AG04450 (cell line): ENCODE results near the gene CORO6. TPM values are rescaled to one million over a fixed set of nuclear protein-coding genes. Genes with fewer than 3 reads are reported as not detected.

Source experiments
- CTCF ChIA-PET: fragments of 300-600, 350-600 bp; formaldehyde crosslinking; extraction: SDS; loops from one replicate; lab custom pipeline; 2022; ENCODE audit warnings: antibody characterized with exemption, inconsistent platforms; lab: Charles Lee
- POLR2A ChIA-PET: fragments of 350-600 bp; formaldehyde crosslinking; extraction: SDS; loops from one replicate; lab custom pipeline; 2021; ENCODE audit warnings: antibody characterized with exemption, inconsistent platforms; lab: Yijun Ruan, JAX
- DNase-seq: peaks from one replicate; pipeline ENCODE4 v3.0.0-alpha.2; 2011; ENCODE audit warnings: low read depth, low spot score
- H3K27ac ChIP-seq: one replicate; pipeline ENCODE4 v1.5.1; 2012; ENCODE audit warnings: low read depth, low read length, control low read depth
- H3K27me3 ChIP-seq: one replicate; pipeline ENCODE4 v1.6.0; 2012; ENCODE audit warnings: low read length; ENCODE audit not compliant: control insufficient read depth, insufficient read depth
- H3K4me3 ChIP-seq: 2 replicates; pipeline ENCODE4 v1.5.1; 2011; ENCODE audit warnings: mild to moderate bottlenecking, low read depth, low read length, control low read depth
- H3K9me3 ChIP-seq: 2 replicates; pipeline ENCODE4 v1.5.1; 2012; ENCODE audit warnings: low read length; ENCODE audit not compliant: control insufficient read depth, insufficient read depth
- polyA plus RNA-seq: library from polyadenylated mRNA; depleted of rRNA; stranded (reverse); fragments of >200 nt; gene quantifications from 2 replicates; pipeline ENCODE4 v1.2.3, GENCODE V29; 2011
- TF ChIP-seq, protein P1 (sequence below): IDR thresholded peaks from 2 replicates; pipeline ENCODE4 v1.5.1; 2011; ENCODE audit warnings: low read depth, low read length, control low read depth, inconsistent platforms

The CORO6 gene
- polyA plus RNA-seq, 1 experiment: 9.3 TPM

DNA sequence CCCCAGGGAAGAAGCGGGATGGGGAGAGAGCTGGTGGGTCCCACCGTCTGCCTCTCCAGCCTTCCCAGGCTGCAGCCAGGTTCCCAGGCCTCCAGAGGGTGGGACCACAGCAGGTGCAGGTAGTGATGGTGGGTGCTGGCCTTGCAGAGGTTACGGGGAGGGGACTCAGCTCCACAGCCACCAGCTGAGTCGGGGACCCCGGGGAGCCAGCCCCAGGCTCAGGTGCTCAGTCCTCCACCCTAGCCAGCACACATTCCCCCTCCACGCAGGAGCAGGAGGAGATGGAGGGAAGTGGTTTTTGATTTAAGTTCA lies 49.2 kb downstream of the CORO6 start:
- TF ChIP-seq, protein P1, sequence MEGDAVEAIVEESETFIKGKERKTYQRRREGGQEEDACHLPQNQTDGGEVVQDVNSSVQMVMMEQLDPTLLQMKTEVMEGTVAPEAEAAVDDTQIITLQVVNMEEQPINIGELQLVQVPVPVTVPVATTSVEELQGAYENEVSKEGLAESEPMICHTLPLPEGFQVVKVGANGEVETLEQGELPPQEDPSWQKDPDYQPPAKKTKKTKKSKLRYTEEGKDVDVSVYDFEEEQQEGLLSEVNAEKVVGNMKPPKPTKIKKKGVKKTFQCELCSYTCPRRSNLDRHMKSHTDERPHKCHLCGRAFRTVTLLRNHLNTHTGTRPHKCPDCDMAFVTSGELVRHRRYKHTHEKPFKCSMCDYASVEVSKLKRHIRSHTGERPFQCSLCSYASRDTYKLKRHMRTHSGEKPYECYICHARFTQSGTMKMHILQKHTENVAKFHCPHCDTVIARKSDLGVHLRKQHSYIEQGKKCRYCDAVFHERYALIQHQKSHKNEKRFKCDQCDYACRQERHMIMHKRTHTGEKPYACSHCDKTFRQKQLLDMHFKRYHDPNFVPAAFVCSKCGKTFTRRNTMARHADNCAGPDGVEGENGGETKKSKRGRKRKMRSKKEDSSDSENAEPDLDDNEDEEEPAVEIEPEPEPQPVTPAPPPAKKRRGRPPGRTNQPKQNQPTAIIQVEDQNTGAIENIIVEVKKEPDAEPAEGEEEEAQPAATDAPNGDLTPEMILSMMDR: no peak
- CTCF ChIA-PET: interaction anchor here (0.5 to 9.4 kb wide), 12 partner anchors 8 to 209 kb away, joined by 3 to 77 read pairs (median 6); no protein-coding TSS in a partner anchor
- POLR2A ChIA-PET: no interaction called here
- no peaks in the 10 kb centered on the region; the same call in 1 of the 2 replicates for H3K9me3 ChIP-seq
- no peak overlapping the region for H3K27ac ChIP-seq
- DNase-seq: no peak
- H3K4me3 ChIP-seq: no peak overlapping the region
- no peaks in the 10 kb centered on the region for H3K27me3 ChIP-seq

DNA sequence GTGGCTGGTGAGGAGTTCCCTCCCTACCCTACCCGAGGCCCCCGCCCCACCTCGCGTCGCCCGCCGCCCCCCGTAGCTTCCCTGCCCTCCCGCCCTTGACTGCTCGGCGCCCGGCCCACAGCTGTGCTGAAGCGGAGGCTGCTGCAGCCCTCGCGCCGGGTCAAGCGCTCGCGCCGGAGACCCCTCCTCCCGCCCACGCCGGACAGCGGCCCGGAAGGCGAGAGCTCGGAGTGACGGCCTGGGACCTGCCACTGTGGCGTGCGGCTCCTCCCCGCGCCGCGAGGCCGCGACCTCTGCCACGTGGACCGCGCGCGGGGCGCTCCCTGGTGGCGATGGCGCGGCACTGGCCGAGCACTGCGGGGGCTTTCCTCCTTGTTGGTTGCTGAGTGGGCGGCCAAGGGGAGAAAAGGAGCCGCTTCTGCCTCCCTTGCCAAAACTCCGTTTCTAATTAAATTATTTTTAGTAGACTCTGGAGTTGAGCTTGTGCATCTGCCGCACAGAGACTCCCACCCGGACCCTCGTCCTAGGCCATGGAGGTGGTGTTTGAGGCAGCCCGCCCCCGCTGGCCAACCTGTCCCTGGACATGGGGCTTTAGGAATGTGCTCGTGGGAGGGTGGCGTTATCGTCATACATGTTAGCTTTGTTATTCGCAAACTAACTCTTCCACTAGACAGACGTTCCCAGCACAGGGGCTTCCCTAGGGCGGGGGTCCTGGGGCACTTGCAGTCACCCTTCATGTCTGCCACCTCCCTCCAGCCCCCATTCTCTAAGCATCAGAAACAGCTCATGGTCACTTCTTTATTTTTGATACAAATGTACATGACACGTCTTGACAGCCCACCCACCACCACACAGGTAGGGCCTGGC lies 49.8 kb downstream of the CORO6 start:
- H3K27me3 ChIP-seq: no peaks in the 10 kb centered on the region
- POLR2A ChIA-PET: interaction anchor here (1.0 kb wide), 1 partner anchor 43 kb away, joined by 3 read pairs; no protein-coding TSS in a partner anchor
- TF ChIP-seq, protein P1: peak; percentile 61
- H3K9me3 ChIP-seq: no peaks in the 10 kb centered on the region; the same call in 1 of the 2 replicates
- CTCF ChIA-PET: interaction anchor here (0.5 to 9.4 kb wide), 15 partner anchors 8 to 358 kb away, joined by 3 to 77 read pairs (median 5); no protein-coding TSS in a partner anchor
- peak overlapping the region; percentile 7; the same call in 1 of the 2 replicates for H3K4me3 ChIP-seq
- no peak for DNase-seq
- H3K27ac ChIP-seq: peak overlapping the region; percentile 57

DNA sequence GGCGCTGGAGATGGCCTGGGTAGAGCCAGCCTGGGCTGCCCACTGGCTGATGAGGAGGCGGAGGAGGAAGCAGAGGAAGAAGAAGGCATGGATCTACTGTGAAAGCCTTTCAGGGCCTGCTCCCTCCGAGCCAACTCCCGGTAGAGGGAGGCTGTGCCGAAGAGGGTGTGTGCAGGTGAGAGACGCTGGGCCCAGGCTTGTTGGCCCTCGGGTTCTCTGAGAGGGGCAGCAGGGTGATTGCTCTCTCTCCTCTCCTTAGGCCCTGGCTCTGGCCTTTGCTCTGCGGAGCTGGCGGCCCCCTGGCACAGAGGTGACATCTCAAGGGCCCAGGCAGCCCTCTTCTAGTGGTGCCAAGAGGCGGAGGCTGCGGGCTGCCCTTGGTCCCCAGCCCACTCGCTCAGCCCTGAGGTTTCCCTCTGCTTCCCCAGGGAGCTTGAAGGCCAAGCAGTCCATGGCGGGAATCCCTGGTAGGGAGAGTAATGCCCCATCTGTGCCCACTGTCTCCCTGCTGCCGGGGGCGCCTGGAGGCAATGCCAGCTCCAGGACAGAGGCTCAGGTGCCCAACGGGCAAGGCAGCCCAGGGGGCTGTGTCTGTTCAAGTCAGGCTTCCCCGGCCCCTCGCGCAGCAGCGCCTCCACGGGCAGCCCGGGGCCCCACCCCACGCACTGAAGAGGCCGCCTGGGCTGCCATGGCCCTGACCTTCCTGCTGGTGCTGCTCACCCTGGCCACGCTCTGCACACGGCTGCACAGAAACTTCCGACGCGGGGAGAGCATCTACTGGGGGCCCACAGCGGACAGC lies 50.6 kb downstream of the CORO6 start:
- TF ChIP-seq, protein P1: no peak
- peak overlapping the region; percentile 7; the same call in 1 of the 2 replicates for H3K4me3 ChIP-seq
- H3K27me3 ChIP-seq: no peaks in the 10 kb centered on the region
- no peak overlapping the region for H3K27ac ChIP-seq
- ChIA-PET POLR2A (interaction anchor here (1.0 kb wide), 1 partner anchor 44 kb away, joined by 3 read pairs; no protein-coding TSS in a partner anchor), CTCF (interaction anchor here (0.6 to 9.4 kb wide), 12 partner anchors 8 to 359 kb away, joined by 3 to 77 read pairs (median 5); no protein-coding TSS in a partner anchor)
- H3K9me3 ChIP-seq: no peaks in the 10 kb centered on the region; the same call in 1 of the 2 replicates
- no peak for DNase-seq

DNA sequence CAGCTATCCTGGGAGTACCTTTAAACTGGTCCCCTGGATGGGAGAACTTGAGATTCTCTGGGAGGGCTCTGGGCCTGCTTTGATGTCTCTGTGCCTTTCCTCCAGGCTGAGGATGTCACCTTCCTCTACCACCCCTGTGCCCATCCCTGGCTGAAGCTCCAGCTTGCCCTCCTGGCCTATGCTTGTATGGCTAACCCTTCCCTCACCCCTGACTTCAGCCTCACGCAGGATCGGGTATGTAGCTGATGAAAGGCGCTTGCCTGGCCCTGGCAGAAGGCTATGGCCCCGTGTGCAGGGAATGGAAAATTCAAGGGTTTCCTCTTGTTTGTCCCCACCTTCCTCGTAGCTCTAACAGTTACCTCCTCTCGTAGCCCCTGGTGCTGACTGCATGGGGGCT lies 51.2 kb downstream of the CORO6 start:
- ChIA-PET CTCF (interaction anchor here (1.0 to 9.4 kb wide), 4 partner anchors 21 to 533 kb away, joined by 3 to 77 read pairs (median 14); no protein-coding TSS in a partner anchor), POLR2A (no interaction called here)
- no peak for DNase-seq
- H3K27me3 ChIP-seq: no peaks in the 10 kb centered on the region
- TF ChIP-seq, protein P1: no peak
- no peaks in the 10 kb centered on the region; the same call in 1 of the 2 replicates for H3K9me3 ChIP-seq
- no peak overlapping the region for H3K27ac ChIP-seq
- H3K4me3 ChIP-seq: no peak overlapping the region
